Left colon (tissue), 2 donors: ENCODE data around the gene PSME2. TPM values are rescaled to one million over a fixed set of nuclear protein-coding genes. Genes with fewer than 3 reads are reported as not detected.
A peak's percentile ranks its signal among the peaks of the same experiment; 100 is the strongest.
"Not testable (repeated sequence)": the region's sequence is repeated elsewhere in the genome, so short reads cannot be mapped to it uniquely, and the experiment has no call there.

Experiments
- ATAC-seq: fragments of 200-7000 bp; cut with Tn5 transposase; one replicate; pipeline ENCODE4 v1.9.1; 2020; ENCODE audit warnings: mild to moderate bottlenecking, moderate library complexity
- DNase-seq, 2 donors: peaks; one replicate each; pipeline ENCODE4 v3.0.0-alpha.2; 2020
- intact Hi-C, 2 donors: fragments of 100-400 bp; cut with DNase I in 1 of 2; cut with micrococcal nuclease in 1 of 2; formaldehyde crosslinking; loops; one replicate each; pipeline versions ENCODE4 v1.11.2 to v1.14.0; 2022; cut with DNase I, micrococcal nuclease
- total RNA-seq, 2 donors: library from RNA; stranded (reverse); fragmentation: NEBNext Ultra II Directional; extraction: Animal tissue kit (Norgen Biotek cat#: 25700); gene quantifications; one replicate each; pipeline ENCODE4 v1.2.1, GENCODE V29; 2021
- donor health status: DM: no; HTN: no; CAD: no.
- donor health status: DM: yes; HTN: yes; CAD: no.

PSME2 gene
- total RNA-seq, 2 donors from 2014 or later: 140 to 240 TPM

DNA sequence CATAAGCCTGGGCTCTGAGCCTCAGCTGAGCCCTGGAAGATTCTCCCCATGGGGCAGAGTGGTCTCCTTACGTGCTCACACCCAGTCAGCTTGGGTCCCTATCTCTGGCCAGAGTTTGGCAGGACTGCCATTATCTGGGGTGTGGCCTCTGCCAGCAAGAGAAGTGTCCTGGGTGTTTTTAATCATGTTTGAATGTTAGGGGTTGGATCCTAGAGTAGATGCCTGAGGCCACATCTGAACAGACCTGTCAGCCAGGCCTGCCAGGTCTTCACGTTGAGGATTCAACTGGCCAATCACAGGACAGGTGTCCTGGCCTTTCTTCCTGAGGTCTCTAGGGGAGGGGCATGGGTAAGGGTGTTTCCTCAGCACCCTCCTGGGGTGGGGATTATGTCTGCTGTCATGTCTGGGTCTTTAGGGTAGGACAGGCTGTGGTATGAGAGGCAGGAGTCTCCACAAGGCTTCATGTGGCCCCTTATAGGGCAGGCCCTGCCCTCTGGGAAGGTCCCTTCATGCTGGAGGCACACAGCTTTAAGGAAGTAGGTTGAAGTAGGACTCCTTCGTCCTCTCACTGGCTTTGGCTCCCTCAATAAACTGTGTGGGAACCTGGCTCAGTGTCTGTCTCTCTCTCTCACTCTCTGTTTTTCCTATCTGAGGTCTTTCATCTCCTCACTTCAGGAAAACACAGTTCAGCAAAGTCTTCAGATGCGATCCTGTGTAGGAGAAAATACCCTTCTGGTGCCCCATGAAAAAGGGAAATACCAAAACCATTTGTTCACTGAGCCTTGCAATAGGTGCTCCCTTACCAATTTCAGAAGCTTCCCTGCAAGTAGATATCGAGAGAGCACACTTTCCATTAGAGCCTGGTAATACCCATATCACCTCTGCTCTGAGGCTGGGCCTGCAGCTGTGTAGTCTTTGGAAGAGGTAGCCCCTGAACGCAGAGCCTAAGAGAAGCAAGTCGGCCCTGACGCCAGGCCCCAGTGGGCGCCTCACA, 22.7 kb downstream of the PSME2 start:
- ATAC-seq (peak; percentile 21), DNase-seq (no peak)
- intact Hi-C loops: no loop called here

- no peak for ATAC-seq
- DNase-seq: no peak
- intact Hi-C loops: no loop called here
These were observed 23.5 kb downstream of the PSME2 start for GRCh38 chr14:24122898-24123297.

DNA sequence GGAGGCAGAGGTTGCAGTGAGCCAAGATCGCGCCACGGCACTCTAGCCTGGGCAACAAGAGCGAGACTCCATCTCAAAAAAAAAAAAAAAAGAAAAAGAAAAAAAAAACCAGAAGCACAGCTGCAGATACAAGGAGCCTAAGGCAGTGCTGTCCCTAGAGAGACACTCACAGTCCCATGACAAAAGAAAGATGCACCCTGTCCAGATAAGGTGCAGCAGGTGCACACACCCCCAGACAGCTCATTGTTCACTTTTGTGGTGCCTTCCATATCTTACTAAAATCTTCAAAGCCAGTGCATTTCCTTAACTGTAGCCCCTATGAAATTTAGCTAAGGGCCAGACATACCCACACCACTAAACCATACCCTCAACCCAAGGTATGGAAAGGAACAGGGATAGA, 24.0 kb downstream of the PSME2 start:
- ATAC-seq: no peak
- no peak for DNase-seq
- intact Hi-C loops: no loop called here

- intact Hi-C loops: no loop called here
- no peak for DNase-seq
- ATAC-seq: no peak
These were observed 25.2 kb downstream of the PSME2 start for GRCh38 chr14:24121210-24121609.

DNA sequence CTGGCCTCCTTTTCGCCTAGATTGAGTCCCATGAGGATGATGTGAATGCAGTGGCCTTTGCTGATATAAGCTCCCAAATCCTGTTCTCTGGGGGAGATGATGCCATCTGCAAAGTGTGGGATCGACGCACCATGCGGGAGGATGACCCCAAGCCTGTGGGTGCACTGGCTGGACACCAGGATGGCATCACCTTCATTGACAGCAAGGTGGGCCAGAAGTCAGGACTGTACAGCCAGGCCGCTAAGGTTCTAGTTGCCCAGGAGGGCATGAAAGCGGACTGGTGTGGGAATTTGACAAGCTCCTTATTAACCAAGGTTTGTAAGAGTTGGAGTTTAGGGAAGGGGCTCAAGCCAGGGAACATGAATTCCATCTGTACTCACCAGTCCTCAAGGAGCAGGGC, 26.7 kb downstream of the PSME2 start:
- intact Hi-C loops: no loop called here
- no peak for DNase-seq
- no peak for ATAC-seq

GRCh38 chr14:24117179-24117578, 29.2 kb downstream of the PSME2 start:
- intact Hi-C loops: no loop called here
- ATAC-seq (no peak), DNase-seq (no peak)

DNA sequence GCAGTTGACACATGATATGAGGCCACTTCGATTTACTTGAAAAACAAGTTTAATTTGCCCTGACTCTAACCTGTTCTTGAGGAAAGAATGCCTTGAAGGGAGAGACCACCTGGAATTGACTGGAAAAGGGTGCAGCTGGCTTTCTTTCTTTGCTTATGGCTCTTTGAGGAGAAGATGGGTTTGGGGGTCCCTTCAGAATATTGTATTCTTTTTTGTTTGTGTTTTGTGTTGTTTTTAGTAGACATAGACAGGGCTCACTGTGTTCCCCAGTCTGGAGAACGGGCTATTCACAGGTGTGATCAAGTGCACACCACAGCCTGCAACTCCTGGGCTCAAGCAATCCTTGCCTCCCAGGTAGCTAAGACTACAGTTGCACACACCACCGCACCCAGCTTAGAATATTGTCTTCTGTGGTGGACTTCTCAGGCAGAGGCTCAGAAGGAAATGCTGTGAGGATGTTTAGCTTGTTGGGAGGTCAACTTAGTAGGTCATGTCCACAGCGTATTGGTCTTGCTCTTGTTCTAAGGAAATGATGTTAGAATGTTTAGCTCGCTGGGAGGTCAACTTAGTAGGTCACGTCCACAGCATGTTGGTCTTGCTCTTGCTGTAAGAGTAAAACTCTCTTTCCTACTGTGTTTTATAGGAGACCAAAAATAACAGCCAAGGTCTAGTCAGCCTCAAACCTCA, 30.1 kb downstream of the PSME2 start:
- DNase-seq (no peak), ATAC-seq (no peak)
- intact Hi-C loops: no loop called here

DNA sequence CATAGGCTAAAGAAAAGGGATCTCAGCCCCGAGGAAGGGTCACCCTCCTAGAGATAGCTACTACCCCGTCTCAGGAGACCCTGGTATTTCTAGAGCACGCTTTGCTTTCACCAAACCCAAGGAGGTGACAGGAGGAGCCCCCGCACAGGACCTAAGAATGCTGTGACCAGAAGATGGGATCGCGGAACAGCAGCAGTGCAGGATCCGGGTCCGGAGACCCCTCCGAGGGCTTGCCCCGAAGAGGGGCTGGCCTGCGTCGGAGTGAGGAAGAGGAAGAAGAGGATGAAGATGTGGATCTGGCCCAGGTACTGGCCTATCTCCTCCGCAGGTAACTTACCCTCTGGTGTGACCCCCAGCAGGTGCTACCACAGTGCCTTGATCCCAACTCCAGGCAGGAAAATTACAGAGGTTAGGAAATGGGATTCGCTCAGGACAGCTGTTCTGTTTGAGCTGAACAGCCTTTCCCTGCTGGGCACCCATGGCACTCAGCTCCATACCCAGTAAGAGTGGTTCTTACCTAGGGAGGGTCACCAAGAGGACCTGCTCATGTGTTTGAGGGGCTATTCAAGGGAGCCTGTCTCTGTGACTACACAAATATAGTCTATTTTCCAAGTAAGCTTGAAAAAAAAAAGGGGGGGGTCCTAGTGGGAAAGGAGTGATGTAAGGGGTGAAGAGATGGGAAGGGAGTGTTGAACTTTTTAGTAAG, 30.8 kb downstream of the PSME2 start:
- DNase-seq (peak in 1 of 2 donors; percentile 31), ATAC-seq (no peak)
- intact Hi-C loops: no loop called here

DNA sequence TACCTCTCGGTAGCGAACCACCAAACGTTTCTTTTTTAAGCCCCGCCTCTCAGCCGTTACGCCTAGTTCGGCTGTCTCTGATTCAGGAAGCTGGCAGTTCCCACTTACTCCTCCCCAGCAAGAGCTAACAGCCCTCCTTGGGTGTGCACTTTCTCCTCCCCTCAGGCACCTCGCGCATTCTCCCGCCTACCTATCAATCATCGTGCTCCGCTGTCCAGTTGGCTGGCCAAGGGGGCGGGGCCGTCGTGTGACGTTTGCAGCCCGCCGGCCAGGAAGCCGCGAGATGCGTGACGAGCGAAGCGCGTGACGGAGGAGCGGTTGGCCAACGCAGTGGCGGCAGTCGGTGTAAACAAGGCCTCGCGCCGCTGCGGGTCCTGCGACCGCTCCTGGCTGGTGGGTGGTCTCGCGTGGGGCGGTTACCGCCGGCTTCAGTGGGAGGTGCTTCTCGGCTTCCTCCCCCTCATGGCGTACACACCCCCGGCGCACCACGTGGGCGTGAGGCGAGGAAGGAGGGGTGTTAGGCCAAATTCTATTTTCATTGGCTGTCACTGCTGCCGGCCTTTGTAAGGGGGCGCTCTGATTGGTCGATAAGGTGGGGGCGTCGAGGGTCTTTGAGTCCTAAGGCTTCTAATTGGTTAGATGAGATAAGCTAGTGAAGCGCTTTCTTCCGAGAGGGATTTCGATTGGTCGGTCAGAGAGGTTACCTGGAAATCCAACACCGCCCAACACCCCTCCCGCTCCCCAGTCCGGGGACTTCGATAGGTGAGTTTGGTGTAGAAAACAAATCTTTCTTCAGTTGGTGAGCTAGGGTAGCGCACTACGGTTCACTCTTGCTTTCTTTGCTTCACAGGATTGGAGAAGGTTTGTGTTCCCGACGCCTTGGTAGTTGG, 31.6 kb downstream of the PSME2 start, which contains the start of the genes DCAF11 and NRL:
DCAF11 (plus strand) TSS at position 246 of the 890 bp plus-strand sequence. CDS start 818 bp downstream, outside the sequence.
NRL (minus strand) TSS at position 418 of the 890 bp plus-strand sequence. CDS start 32,101 bp downstream, outside the sequence.
- ATAC-seq (peak; percentile 80), DNase-seq (peak; percentile 98 to 100)
- intact Hi-C loops: no loop called here

- peak; percentile 90 to 94 for DNase-seq
- intact Hi-C loops: no loop called here
- peak; percentile 67 for ATAC-seq
These were observed 32.4 kb downstream of the PSME2 start for GRCh38 chr14:24113801-24114531.

GRCh38 chr14:24113379-24113800, 33.0 kb downstream of the PSME2 start:
- ATAC-seq (no peak), DNase-seq (no peak)

GRCh38 chr14:24110523-24110922, 35.9 kb downstream of the PSME2 start:
- intact Hi-C loops: no loop called here
- DNase-seq (no peak), ATAC-seq (no peak)

More at GRCh38 chr14:24113379-24113800, 33.0 kb downstream of the PSME2 start:
- intact Hi-C loops: no loop called here

DNA sequence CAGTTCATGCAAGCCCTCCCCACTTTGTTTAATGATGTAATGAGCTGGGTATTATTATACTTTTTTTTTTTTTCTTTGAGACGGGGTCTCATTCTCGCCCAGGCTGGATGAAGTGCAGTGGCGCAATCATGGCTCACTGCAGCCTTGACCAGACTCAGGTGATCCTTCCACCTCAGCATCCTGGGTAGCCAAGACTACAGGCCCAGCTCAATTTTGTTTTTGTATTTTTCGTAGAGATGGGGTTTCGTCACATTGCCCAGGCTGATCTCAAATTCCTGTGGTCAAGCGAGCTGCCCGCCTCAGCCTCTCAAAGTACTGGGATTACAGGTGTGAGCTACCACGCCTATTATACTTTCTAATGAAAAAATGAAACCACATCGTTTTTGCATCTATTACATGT, 36.4 kb downstream of the PSME2 start:
- DNase-seq: no peak
- no peak for ATAC-seq
- intact Hi-C loops: no loop called here

DNA sequence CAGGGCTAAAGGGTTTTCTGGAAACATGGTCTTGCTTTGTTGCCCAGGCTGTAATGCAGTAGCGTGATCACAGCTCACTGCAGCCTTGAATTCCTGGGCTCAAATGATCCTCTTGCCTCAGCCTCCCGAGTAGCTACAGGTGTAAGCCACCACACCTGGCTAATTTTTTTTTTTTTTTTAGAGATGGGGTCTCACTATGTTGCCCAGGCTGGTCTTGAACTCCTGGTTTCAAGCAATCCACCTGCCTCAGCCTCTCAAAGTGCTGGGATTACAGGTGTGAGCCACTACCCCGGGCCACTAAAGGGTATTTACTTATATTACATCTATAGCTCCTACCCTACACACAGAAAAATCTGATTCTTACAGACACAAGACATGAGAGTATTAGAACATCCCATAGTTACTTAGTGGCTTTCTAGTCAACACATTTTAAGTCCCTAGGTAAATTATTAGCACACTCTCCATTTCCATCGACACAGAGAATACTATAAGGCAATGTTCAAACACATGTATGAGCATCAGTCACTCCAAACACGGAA, 38.0 kb downstream of the PSME2 start:
- ATAC-seq (no peak), DNase-seq (no peak)
- intact Hi-C loops: no loop called here

DNA sequence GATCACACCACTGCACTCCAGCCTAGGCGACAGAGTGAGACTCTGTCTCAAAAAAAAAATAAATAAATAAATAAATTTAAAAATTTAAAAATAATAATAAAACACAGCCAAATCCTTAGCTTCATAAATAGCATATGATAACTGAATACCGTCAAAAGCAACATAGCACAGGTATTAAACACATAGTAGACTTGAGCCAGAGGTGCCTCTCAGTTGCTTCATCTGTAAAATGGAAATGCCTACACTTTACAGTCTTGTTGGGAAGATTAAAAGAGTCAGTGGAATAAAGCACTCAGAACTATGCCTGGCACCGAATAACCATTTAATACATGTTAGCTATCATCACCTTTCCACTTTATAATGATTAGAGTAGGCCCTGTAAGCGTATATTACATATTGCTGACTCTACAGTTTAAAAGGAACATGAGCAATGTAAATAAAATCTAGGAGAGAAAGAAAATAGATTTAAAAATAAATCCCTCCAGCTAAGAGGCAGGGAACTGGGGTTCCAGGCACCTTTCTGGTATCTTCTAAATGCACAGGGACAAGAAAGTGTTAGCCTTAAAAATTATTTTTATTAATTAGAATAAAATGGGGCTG, 39.6 kb downstream of the PSME2 start:
- DNase-seq: no peak
- no peak for ATAC-seq
- intact Hi-C loops: no loop called here

DNA sequence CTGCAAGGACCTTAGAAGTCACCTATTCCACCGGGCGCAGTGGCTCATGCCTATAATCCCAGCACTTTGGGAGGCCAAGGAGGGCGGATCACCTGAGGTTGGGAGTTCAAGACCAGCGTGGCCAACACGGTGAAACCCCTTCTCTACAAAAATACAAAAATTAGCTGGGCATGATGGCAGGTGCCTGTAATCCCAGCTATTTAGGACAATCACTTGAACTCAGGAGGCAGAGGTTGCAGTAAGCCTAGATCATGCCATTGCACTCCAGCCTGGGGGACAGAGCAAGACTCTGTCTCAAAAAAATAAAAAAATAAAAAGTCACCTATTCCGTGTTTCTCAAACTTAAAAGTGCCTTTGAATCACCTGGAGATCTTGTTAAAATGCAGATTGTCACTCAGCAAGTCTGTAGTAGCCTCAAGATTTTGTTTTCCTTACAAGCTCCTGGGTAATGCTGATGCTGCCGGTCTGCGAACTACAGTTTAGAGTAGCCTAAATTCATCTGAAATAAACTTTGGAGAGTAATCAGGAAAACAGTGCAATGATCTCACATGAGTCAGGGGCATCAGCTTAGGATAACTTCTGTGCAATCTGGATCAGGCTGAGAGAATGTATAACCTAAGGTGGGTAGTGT, 40.7 kb downstream of the PSME2 start:
- ATAC-seq, DNase-seq, intact Hi-C loops: not testable (repeated sequence)
